SJCRH30 (cell line): ENCODE results near the gene PSMA8. TPM values are rescaled to one million over a fixed set of nuclear protein-coding genes. Genes with fewer than 3 reads are reported as not detected.
A peak's percentile ranks its signal among the peaks of the same experiment; 100 is the strongest.
"Not testable (repeated sequence)": the region's sequence is repeated elsewhere in the genome, so short reads cannot be mapped to it uniquely, and the experiment has no call there.

Experiments
- DNase-seq, 2 experiments: peaks; one replicate each; pipeline ENCODE4 v3.0.0-alpha.2; 2015 to 2020
- H3K27ac ChIP-seq: fragments of 250-450 bp; sonication (Bioruptor Pico); 2 replicates; pipeline ENCODE4 v1.5.1; 2020; ENCODE audit warnings: mild to moderate bottlenecking, moderate library complexity
- H3K27me3 ChIP-seq: fragments of 250-450 bp; sonication (Bioruptor Pico); 2 replicates; pipeline ENCODE4 v1.5.1; 2020; ENCODE audit warnings: mild to moderate bottlenecking, moderate library complexity
- H3K36me3 ChIP-seq: fragments of 250-450 bp; sonication (Bioruptor Pico); 2 replicates; pipeline ENCODE4 v1.5.1; 2020; ENCODE audit warnings: mild to moderate bottlenecking, moderate library complexity
- H3K4me1 ChIP-seq: fragments of 250-450 bp; sonication (Bioruptor Pico); 2 replicates; pipeline ENCODE4 v1.5.1; 2020; ENCODE audit warnings: mild to moderate bottlenecking, moderate library complexity
- H3K4me3 ChIP-seq: fragments of 250-450 bp; sonication (Bioruptor Pico); 2 replicates; pipeline ENCODE4 v1.5.1; 2020; ENCODE audit warnings: mild to moderate bottlenecking, moderate library complexity
- H3K9me3 ChIP-seq: fragments of 250-450 bp; sonication (Bioruptor Pico); replicated peaks from 2 replicates; pipeline ENCODE4 v1.5.1; 2020; ENCODE audit warnings: mild to moderate bottlenecking, moderate library complexity
- total RNA-seq: library from RNA; depleted of rRNA; stranded (reverse); fragments of >200 nt; shearing (Covaris generic); gene quantifications from 2 replicates; pipeline ENCODE4 v1.2.3, GENCODE V29; 2014

The PSMA8 gene
- total RNA-seq, 1 experiment from 2014 or later: not detected

GRCh38 chr18:26127786-26128185 lies 5.9 kb upstream of the PSMA8 start:
- no peak for DNase-seq
- Histone ChIP-seq H3K9me3 (no peaks in the 10 kb centered on the region), H3K4me1 (no peaks in the 10 kb centered on the region), H3K36me3 (no peaks in the 10 kb centered on the region), H3K27me3 (no peaks in the 10 kb centered on the region), H3K4me3 (no peak overlapping the region), H3K27ac (no peak overlapping the region)

GRCh38 chr18:26128192-26128591 lies 5.5 kb upstream of the PSMA8 start:
- not testable (repeated sequence) for H3K36me3 ChIP-seq, H3K4me3 ChIP-seq, DNase-seq, H3K9me3 ChIP-seq, H3K27me3 ChIP-seq, H3K27ac ChIP-seq, H3K4me1 ChIP-seq

GRCh38 chr18:26134107-26134506 lies 438 bp downstream of the PSMA8 start:
- no peak overlapping the region for H3K4me3 ChIP-seq
- no peaks in the 10 kb centered on the region for H3K4me1 ChIP-seq
- H3K36me3 ChIP-seq: no peaks in the 10 kb centered on the region
- no peak overlapping the region for H3K27ac ChIP-seq
- no peaks in the 10 kb centered on the region for H3K27me3 ChIP-seq
- no peak for DNase-seq
- no peaks in the 10 kb centered on the region for H3K9me3 ChIP-seq

GRCh38 chr18:26135548-26135947 lies 1.9 kb downstream of the PSMA8 start:
- H3K36me3 ChIP-seq: no peaks in the 10 kb centered on the region
- H3K27ac ChIP-seq: no peak overlapping the region
- no peaks in the 10 kb centered on the region for H3K4me1 ChIP-seq
- no peak for DNase-seq
- no peaks in the 10 kb centered on the region for H3K27me3 ChIP-seq
- H3K4me3 ChIP-seq: no peak overlapping the region
- H3K9me3 ChIP-seq: no peaks in the 10 kb centered on the region

GRCh38 chr18:26157326-26157725 lies 23.7 kb downstream of the PSMA8 start:
- no peak for DNase-seq
- Histone ChIP-seq H3K36me3 (no peaks in the 10 kb centered on the region), H3K4me3 (no peak overlapping the region), H3K27me3 (no peaks in the 10 kb centered on the region), H3K9me3 (no peaks in the 10 kb centered on the region), H3K27ac (no peak overlapping the region), H3K4me1 (no peaks in the 10 kb centered on the region)

- Histone ChIP-seq H3K36me3 (no peaks in the 10 kb centered on the region), H3K4me1 (no peaks in the 10 kb centered on the region), H3K4me3 (no peak overlapping the region), H3K27me3 (no peaks in the 10 kb centered on the region), H3K27ac (no peak overlapping the region), H3K9me3 (no peaks in the 10 kb centered on the region)
- peak in 1 of 2 experiments; percentile 2 for DNase-seq
Measured at GRCh38 chr18:26159353-26159752, 25.7 kb downstream of the PSMA8 start.

- Histone ChIP-seq H3K4me1 (no peaks in the 10 kb centered on the region), H3K27me3 (no peaks in the 10 kb centered on the region), H3K9me3 (no peaks in the 10 kb centered on the region), H3K27ac (no peak overlapping the region), H3K36me3 (no peaks in the 10 kb centered on the region), H3K4me3 (no peak overlapping the region)
- no peak for DNase-seq
Measured at GRCh38 chr18:26164571-26164970, 30.9 kb downstream of the PSMA8 start.

- H3K4me1 ChIP-seq, H3K36me3 ChIP-seq, H3K4me3 ChIP-seq, H3K27ac ChIP-seq, H3K9me3 ChIP-seq, DNase-seq, H3K27me3 ChIP-seq: not testable (repeated sequence)
Measured at GRCh38 chr18:26167592-26167991, 33.9 kb downstream of the PSMA8 start.

GRCh38 chr18:26175481-26175880 lies 41.8 kb downstream of the PSMA8 start:
- Histone ChIP-seq H3K4me3 (no peak overlapping the region), H3K36me3 (no peaks in the 10 kb centered on the region), H3K27ac (no peak overlapping the region), H3K27me3 (no peaks in the 10 kb centered on the region), H3K4me1 (no peaks in the 10 kb centered on the region), H3K9me3 (no peaks in the 10 kb centered on the region)
- no peak for DNase-seq

GRCh38 chr18:26176134-26176533 lies 42.5 kb downstream of the PSMA8 start:
- H3K9me3 ChIP-seq: no peaks in the 10 kb centered on the region
- H3K4me1 ChIP-seq: no peaks in the 10 kb centered on the region
- H3K4me3 ChIP-seq: no peak overlapping the region
- no peaks in the 10 kb centered on the region for H3K36me3 ChIP-seq
- no peak overlapping the region for H3K27ac ChIP-seq
- DNase-seq: no peak
- H3K27me3 ChIP-seq: no peaks in the 10 kb centered on the region

- no peaks in the 10 kb centered on the region for H3K4me1 ChIP-seq
- H3K27me3 ChIP-seq: no peaks in the 10 kb centered on the region
- no peak overlapping the region for H3K4me3 ChIP-seq
- no peak overlapping the region for H3K27ac ChIP-seq
- H3K9me3 ChIP-seq: no peaks in the 10 kb centered on the region
- no peaks in the 10 kb centered on the region for H3K36me3 ChIP-seq
- no peak for DNase-seq
Measured at GRCh38 chr18:26181343-26181826, 47.7 kb downstream of the PSMA8 start.

GRCh38 chr18:26183395-26184112 lies 49.9 kb downstream of the PSMA8 start:
- no peaks in the 10 kb centered on the region for H3K36me3 ChIP-seq
- H3K4me1 ChIP-seq: no peaks in the 10 kb centered on the region
- no peak overlapping the region for H3K27ac ChIP-seq
- DNase-seq: no peak
- no peaks in the 10 kb centered on the region for H3K27me3 ChIP-seq
- no peaks in the 10 kb centered on the region for H3K9me3 ChIP-seq
- no peak overlapping the region for H3K4me3 ChIP-seq

- peak in 1 of 2 experiments; percentile 5 for DNase-seq
- Histone ChIP-seq H3K4me1 (no peaks in the 10 kb centered on the region), H3K4me3 (no peak overlapping the region), H3K27ac (no peak overlapping the region), H3K9me3 (no peaks in the 10 kb centered on the region), H3K27me3 (no peaks in the 10 kb centered on the region), H3K36me3 (no peaks in the 10 kb centered on the region)
Measured at GRCh38 chr18:26185267-26185666, 51.6 kb downstream of the PSMA8 start.

GRCh38 chr18:26190506-26190905 lies 56.8 kb downstream of the PSMA8 start:
- H3K36me3 ChIP-seq: no peaks in the 10 kb centered on the region
- DNase-seq: no peak
- no peaks in the 10 kb centered on the region for H3K27me3 ChIP-seq
- H3K4me1 ChIP-seq: no peaks in the 10 kb centered on the region
- H3K9me3 ChIP-seq: no peaks in the 10 kb centered on the region
- H3K4me3 ChIP-seq: no peak overlapping the region
- no peak overlapping the region for H3K27ac ChIP-seq

- no peak overlapping the region for H3K27ac ChIP-seq
- no peaks in the 10 kb centered on the region for H3K9me3 ChIP-seq
- no peak overlapping the region for H3K4me3 ChIP-seq
- no peaks in the 10 kb centered on the region for H3K27me3 ChIP-seq
- no peak for DNase-seq
- H3K36me3 ChIP-seq: no peaks in the 10 kb centered on the region
- H3K4me1 ChIP-seq: no peaks in the 10 kb centered on the region
Measured at GRCh38 chr18:26192233-26192632, 58.6 kb downstream of the PSMA8 start.

GRCh38 chr18:26196605-26197004 lies 62.9 kb downstream of the PSMA8 start:
- H3K4me1 ChIP-seq: no peaks in the 10 kb centered on the region

More at GRCh38 chr18:26196605-26197004, 62.9 kb downstream of the PSMA8 start:
- Histone ChIP-seq H3K4me3 (no peak overlapping the region), H3K27ac (no peak overlapping the region), H3K27me3 (no peaks in the 10 kb centered on the region), H3K9me3 (no peaks in the 10 kb centered on the region), H3K36me3 (no peaks in the 10 kb centered on the region)
- no peak for DNase-seq
